ENCODE results near the gene ONECUT3. TPM values are rescaled to one million over a fixed set of nuclear protein-coding genes. Genes with fewer than 3 reads are reported as not detected.

ONECUT3 gene
- polyA plus RNA-seq, 1 donor (not counting 4 experiments of a cell fraction or from before 2014, with no cell fraction given) = 0.01 TPM

DNA sequence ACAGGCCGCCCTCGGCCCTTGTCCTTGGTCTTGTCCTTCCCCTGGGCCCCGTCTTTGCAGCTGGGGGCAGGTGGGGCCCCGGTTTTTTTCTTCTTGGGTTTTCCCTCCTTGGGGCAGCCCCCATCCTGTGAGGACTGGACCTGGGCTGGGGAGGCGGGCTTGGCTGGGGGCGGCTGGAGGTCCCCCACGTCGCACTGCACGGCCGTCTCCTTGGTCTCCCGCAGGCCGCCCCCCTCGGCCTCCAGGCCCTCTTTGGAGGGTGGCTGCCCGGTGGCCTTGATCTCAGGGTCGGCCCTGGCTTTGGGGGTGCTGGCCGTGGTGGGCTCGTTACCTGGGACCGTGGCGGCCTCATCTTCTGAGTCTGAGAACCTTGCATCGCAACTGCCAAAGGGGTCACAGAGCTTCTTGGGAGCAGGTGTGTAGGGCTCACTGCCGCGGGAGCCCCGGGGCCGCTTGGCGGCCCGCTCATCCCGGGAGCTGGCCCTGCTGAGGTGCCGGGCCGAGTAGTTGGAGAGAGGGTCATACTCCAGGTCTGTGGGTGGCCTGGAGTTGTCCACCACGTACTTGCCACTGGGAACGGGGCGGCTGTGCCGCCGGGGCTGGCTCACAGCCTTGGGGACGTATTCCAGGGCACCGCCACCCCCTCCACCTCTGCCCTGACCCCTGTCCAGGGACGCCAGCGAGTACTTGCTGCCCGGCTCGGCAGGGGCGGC is 74.4 kb downstream of the ONECUT3 start:
- H3K9me3 ChIP-seq (ENCODE audit: control insufficient read depth, low read depth, low read length) = no peaks in the 10 kb centered on the region
- no peaks in the 10 kb centered on the region for H3K27me3 ChIP-seq (ENCODE audit: control insufficient read depth, extremely low read depth, insufficient read depth, low read length)
- H3K79me2 ChIP-seq (ENCODE audit: control insufficient read depth, insufficient read depth, low read length) = peaks cover 21% of the 10 kb centered on the region
- H3K4me3 ChIP-seq (ENCODE audit: control insufficient read depth in 2 of 3, extremely low read depth in 1 of 3, insufficient read depth in 2 of 3, low read depth in 1 of 3, low read length in 3 of 3) = no peak overlapping the region
- no peaks in the 10 kb centered on the region for H3K9me1 ChIP-seq (ENCODE audit: control insufficient read depth, extremely low read depth, insufficient read depth, low read length)
- H2AFZ ChIP-seq (ENCODE audit: control insufficient read depth, low read length) = no peak overlapping the region
- no peak overlapping the region for H3K4me2 ChIP-seq (ENCODE audit: control insufficient read depth, extremely low read depth, insufficient read depth, low read depth, low read length)
- H4K20me1 ChIP-seq (ENCODE audit: control insufficient read depth, extremely low read depth, insufficient read depth, low read length) = peaks cover 10% of the 10 kb centered on the region
- no peak for DNase-seq (ENCODE audit: low read depth, low spot score)
- dilution Hi-C loops (cut with MboI; ENCODE audit: extremely low pct_ligation_motif_present, low sequenced_read_pairs) = no loop called here
- H3K9ac ChIP-seq (ENCODE audit: control insufficient read depth, extremely low read depth, insufficient read depth, low read length) = no peak overlapping the region
- no peaks in the 10 kb centered on the region for H3K4me1 ChIP-seq (ENCODE audit: control insufficient read depth, extremely low read depth, insufficient read depth, low read length)
- peaks cover 12 to 16% of the 10 kb centered on the region in 2 experiments for H3K36me3 ChIP-seq (ENCODE audit: control insufficient read depth in 2 of 2, extremely low read depth in 1 of 2, insufficient read depth in 2 of 2, low read length in 2 of 2)
- no peak for FAIRE-seq
- H3K27ac ChIP-seq (ENCODE audit: control insufficient read depth, insufficient read depth, low read length) = no peak overlapping the region
- TF ChIP-seq, protein P1, sequence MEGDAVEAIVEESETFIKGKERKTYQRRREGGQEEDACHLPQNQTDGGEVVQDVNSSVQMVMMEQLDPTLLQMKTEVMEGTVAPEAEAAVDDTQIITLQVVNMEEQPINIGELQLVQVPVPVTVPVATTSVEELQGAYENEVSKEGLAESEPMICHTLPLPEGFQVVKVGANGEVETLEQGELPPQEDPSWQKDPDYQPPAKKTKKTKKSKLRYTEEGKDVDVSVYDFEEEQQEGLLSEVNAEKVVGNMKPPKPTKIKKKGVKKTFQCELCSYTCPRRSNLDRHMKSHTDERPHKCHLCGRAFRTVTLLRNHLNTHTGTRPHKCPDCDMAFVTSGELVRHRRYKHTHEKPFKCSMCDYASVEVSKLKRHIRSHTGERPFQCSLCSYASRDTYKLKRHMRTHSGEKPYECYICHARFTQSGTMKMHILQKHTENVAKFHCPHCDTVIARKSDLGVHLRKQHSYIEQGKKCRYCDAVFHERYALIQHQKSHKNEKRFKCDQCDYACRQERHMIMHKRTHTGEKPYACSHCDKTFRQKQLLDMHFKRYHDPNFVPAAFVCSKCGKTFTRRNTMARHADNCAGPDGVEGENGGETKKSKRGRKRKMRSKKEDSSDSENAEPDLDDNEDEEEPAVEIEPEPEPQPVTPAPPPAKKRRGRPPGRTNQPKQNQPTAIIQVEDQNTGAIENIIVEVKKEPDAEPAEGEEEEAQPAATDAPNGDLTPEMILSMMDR (optimal IDR thresholded peaks at IDR 0.05 in 1 of 3, IDR thresholded peaks at IDR 0.05 in 1 of 3, conservative IDR thresholded peaks at IDR 0.05 in 1 of 3; ENCODE audit: extremely low read depth in 1 of 3, insufficient read depth in 2 of 3, low read length in 3 of 3) = no peak
- TF ChIP-seq EZH2 (IDR thresholded peaks at IDR 0.05; ENCODE audit: low read length) = no peak

DNA sequence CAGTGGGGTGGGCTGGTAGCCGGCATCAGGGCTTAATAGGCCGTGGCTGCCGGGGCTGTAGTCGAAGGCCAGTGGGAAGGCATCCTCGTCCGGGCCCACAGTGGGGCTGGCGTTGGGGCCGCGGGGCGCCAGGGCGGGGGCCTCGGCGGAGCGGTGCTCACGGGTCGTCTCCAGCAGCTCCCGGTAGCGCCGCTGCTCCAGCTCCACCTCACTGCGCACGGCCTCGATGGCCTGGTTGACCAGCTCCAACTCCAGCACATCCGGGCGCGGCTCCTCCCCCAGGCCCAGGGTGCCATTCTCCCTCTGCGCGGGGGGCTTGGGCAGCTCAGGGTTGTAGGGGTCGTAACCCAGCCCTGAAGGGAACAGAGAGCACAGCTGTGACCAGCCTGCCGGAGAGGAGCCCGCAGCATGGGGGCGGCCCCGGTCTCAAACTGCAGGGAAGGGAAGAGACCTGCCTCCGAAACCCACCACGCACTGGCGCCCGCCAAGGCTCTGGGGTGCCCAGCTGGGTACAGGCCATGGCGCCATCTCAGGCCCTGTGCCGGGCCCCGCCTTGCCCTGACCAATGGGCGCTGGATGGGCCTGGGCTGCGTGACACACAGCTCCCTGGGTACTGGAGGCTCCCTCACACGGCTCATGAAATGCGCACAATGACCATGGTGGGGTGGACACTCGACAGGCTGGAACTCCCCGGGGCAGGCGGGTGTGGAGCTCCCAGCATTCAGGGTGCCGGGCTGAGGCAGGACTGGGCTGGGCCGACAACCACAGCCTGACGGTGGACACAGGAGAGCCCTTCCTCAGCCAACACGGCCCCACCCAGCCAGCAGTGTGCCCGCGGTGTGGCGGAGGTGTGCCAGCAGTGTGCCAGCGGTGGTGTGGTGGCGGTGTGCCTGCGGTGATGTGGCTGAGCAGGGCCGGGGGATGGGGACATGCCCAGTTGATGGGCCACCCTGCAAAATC is 75.3 kb downstream of the ONECUT3 start:
- no peaks in the 10 kb centered on the region for H3K4me1 ChIP-seq (ENCODE audit: control insufficient read depth, extremely low read depth, insufficient read depth, low read length)
- peaks cover 27% of the 10 kb centered on the region for H3K79me2 ChIP-seq (ENCODE audit: control insufficient read depth, insufficient read depth, low read length)
- H2AFZ ChIP-seq (ENCODE audit: control insufficient read depth, low read length) = no peak overlapping the region
- no peak for DNase-seq (ENCODE audit: low read depth, low spot score)
- no peak overlapping the region for H3K4me2 ChIP-seq (ENCODE audit: control insufficient read depth, extremely low read depth, insufficient read depth, low read depth, low read length)
- peaks cover 6 to 9% of the 10 kb centered on the region in 2 experiments for H3K36me3 ChIP-seq (ENCODE audit: control insufficient read depth in 2 of 2, extremely low read depth in 1 of 2, insufficient read depth in 2 of 2, low read length in 2 of 2)
- H3K4me3 ChIP-seq (ENCODE audit: control insufficient read depth in 2 of 3, extremely low read depth in 1 of 3, insufficient read depth in 2 of 3, low read depth in 1 of 3, low read length in 3 of 3) = no peak overlapping the region
- no peak overlapping the region for H3K9ac ChIP-seq (ENCODE audit: control insufficient read depth, extremely low read depth, insufficient read depth, low read length)
- no peak overlapping the region for H3K27ac ChIP-seq (ENCODE audit: control insufficient read depth, insufficient read depth, low read length)
- TF ChIP-seq EZH2 (IDR thresholded peaks at IDR 0.05; ENCODE audit: low read length) = no peak
- TF ChIP-seq, protein P1 (optimal IDR thresholded peaks at IDR 0.05 in 1 of 3, IDR thresholded peaks at IDR 0.05 in 1 of 3, conservative IDR thresholded peaks at IDR 0.05 in 1 of 3; ENCODE audit: extremely low read depth in 1 of 3, insufficient read depth in 2 of 3, low read length in 3 of 3) = no peak
- no peaks in the 10 kb centered on the region for H3K9me3 ChIP-seq (ENCODE audit: control insufficient read depth, low read depth, low read length)
- H3K9me1 ChIP-seq (ENCODE audit: control insufficient read depth, extremely low read depth, insufficient read depth, low read length) = no peaks in the 10 kb centered on the region
- H4K20me1 ChIP-seq (ENCODE audit: control insufficient read depth, extremely low read depth, insufficient read depth, low read length) = peaks cover 10% of the 10 kb centered on the region
- FAIRE-seq = no peak
- dilution Hi-C loops (cut with MboI; ENCODE audit: extremely low pct_ligation_motif_present, low sequenced_read_pairs) = no loop called here
- H3K27me3 ChIP-seq (ENCODE audit: control insufficient read depth, extremely low read depth, insufficient read depth, low read length) = no peaks in the 10 kb centered on the region

Data from keratinocyte (primary cell).